H1 (cell line): Measurements from ENCODE around the gene CKS1B. TPM values are rescaled to one million over a fixed set of nuclear protein-coding genes. Genes with fewer than 3 reads are reported as not detected.

ENCODE experiments used
- CTCF ChIA-PET: fragments of 300-600 bp; sonication (Branson Sonifier 250); formaldehyde crosslinking; loops from one replicate; lab custom pipeline; 2021; ENCODE audit not compliant: partially characterized antibody; lab: Charles Lee
- POLR2A ChIA-PET: fragments of 300-600 bp; sonication (Branson Sonifier 250); formaldehyde crosslinking; loops from one replicate; lab custom pipeline; 2021; ENCODE audit warnings: inconsistent platforms; ENCODE audit not compliant: partially characterized antibody; lab: Charles Lee
- DNase-seq, 2 experiments: peaks; one replicate each; pipeline versions ENCODE4 v3.0.0 to v3.0.0-alpha.2; 2010 to 2022; ENCODE audit warnings: low spot score in 2 of 2, low read depth in 1 of 2, mixed read lengths in 1 of 2
- FAIRE-seq: peaks from 2 replicates; lab custom pipeline; 2011; peaks lifted over from hg19 to GRCh38; lab: Jason Lieb, UNC
- H2AFZ ChIP-seq: 2 replicates; pipeline ENCODE4 v1.8.1; 2012; ENCODE audit warnings: low read length, inconsistent platforms
- H2AK5ac ChIP-seq: 2 replicates; pipeline ENCODE4 v1.6.1; 2013; ENCODE audit warnings: low read depth, low read length
- H2BK120ac ChIP-seq: replicated peaks from 2 replicates; pipeline ENCODE3; 2013; ENCODE audit warnings: low read depth, low read length, inconsistent platforms
- H2BK12ac ChIP-seq: 2 replicates; pipeline ENCODE4 v1.6.1; 2013; ENCODE audit warnings: low read depth, low read length
- H2BK15ac ChIP-seq: 2 replicates; pipeline ENCODE4 v1.6.1; 2013; ENCODE audit warnings: low read length
- H2BK20ac ChIP-seq: 2 replicates; pipeline ENCODE4 v1.6.1; 2013; ENCODE audit warnings: low read length
- H2BK5ac ChIP-seq: 2 replicates; pipeline ENCODE4 v1.6.1; 2013; ENCODE audit warnings: low read depth, low read length
- H3K14ac ChIP-seq: 2 replicates; pipeline ENCODE4 v1.6.1; 2013; ENCODE audit warnings: inconsistent platforms; ENCODE audit not compliant: insufficient read length
- H3K18ac ChIP-seq: 2 replicates; pipeline ENCODE4 v1.6.1; 2013; ENCODE audit warnings: low read length; ENCODE audit errors: extremely low read depth
- H3K23ac ChIP-seq: 2 replicates; pipeline ENCODE4 v1.6.1; 2013; ENCODE audit warnings: inconsistent platforms; ENCODE audit not compliant: insufficient read length
- H3K23me2 ChIP-seq: 2 replicates; pipeline ENCODE4 v1.6.1; 2013; ENCODE audit warnings: low read depth, low read length
- H3K27ac ChIP-seq: 2 replicates; pipeline ENCODE4 v1.6.1; 2011; ENCODE audit warnings: low read depth, low read length, inconsistent platforms
- H3K27me3 ChIP-seq, 4 experiments: replicated peaks in 1 of 4; 1 replicate in 1 of 4; 2 replicates in 3 of 4; pipeline versions ENCODE4 v1.6.1 to v1.8.1; 2011 to 2013; ENCODE audit warnings: low read length in 3 of 4, mild to moderate bottlenecking in 3 of 4, inconsistent platforms in 2 of 4, mixed read lengths in 2 of 4, moderate library complexity in 1 of 4; ENCODE audit not compliant: control insufficient read depth in 3 of 4, insufficient read depth in 3 of 4; ENCODE audit errors: extremely low read depth in 1 of 4
- H3K36me3 ChIP-seq, 4 experiments: 2 replicates each; pipeline versions ENCODE4 v1.6.1 to v1.8.1; 2011 to 2013; ENCODE audit warnings: mild to moderate bottlenecking in 4 of 4, low read length in 3 of 4, moderate library complexity in 2 of 4, control low read depth in 1 of 4, inconsistent platforms in 1 of 4; ENCODE audit not compliant: insufficient read depth in 4 of 4, control insufficient read depth in 2 of 4
- H3K4ac ChIP-seq: replicated peaks from 2 replicates; pipeline ENCODE3; 2013; ENCODE audit warnings: low read length, low read depth, mixed read lengths, inconsistent platforms; ENCODE audit not compliant: insufficient read length
- H3K4me1 ChIP-seq, 4 experiments: replicated peaks in 1 of 4; 1 replicate in 1 of 4; 2 replicates in 3 of 4; pipeline versions ENCODE4 v1.6.1 to v1.8.1; 2011 to 2013; ENCODE audit warnings: low read length in 3 of 4, inconsistent platforms in 2 of 4, mixed read lengths in 1 of 4; ENCODE audit not compliant: insufficient read depth in 4 of 4, control insufficient read depth in 3 of 4
- H3K4me2 ChIP-seq, 2 experiments: 2 replicates each; pipeline versions ENCODE4 v1.6.1 to v1.8.1; 2011 to 2013; ENCODE audit warnings: low read depth in 2 of 2, low read length in 2 of 2, control low read depth in 1 of 2, inconsistent platforms in 1 of 2, mild to moderate bottlenecking in 1 of 2; ENCODE audit not compliant: insufficient read depth in 1 of 2
- H3K4me3 ChIP-seq, 4 experiments: fragments of 200-600, 300-600 bp in 1 of 4; sonication (generic), shearing (Covaris generic), sonication (Bioruptor Twin) in 1 of 4; 2 replicates each; pipeline versions ENCODE4 v1.5.1 to v1.8.1; 2011 to 2016; ENCODE audit warnings: low read length in 4 of 4, low read depth in 3 of 4, control low read depth in 2 of 4, inconsistent platforms in 2 of 4, mild to moderate bottlenecking in 2 of 4, mixed read lengths in 1 of 4, moderate library complexity in 1 of 4; ENCODE audit not compliant: insufficient read depth in 2 of 4; ENCODE audit errors: extremely low read depth in 1 of 4
- H3K56ac ChIP-seq: replicated peaks from 2 replicates; pipeline ENCODE3; 2013; ENCODE audit warnings: low read depth, mild to moderate bottlenecking, mixed read lengths, low read length, inconsistent platforms; ENCODE audit not compliant: insufficient read length
- H3K79me1 ChIP-seq: 2 replicates; pipeline ENCODE4 v1.6.1; 2013; ENCODE audit warnings: low read depth, low read length, control low read depth
- H3K79me2 ChIP-seq, 2 experiments: 2 replicates each; pipeline versions ENCODE4 v1.6.1 to v1.8.1; 2012 to 2013; ENCODE audit warnings: low read length in 2 of 2, mild to moderate bottlenecking in 2 of 2, inconsistent platforms in 1 of 2; ENCODE audit not compliant: insufficient read depth in 2 of 2, control insufficient read depth in 1 of 2
- H3K9ac ChIP-seq, 4 experiments: replicated peaks in 1 of 4; 1 replicate in 1 of 4; 2 replicates in 3 of 4; pipeline versions ENCODE4 v1.6.1 to v1.8.1; 2011 to 2013; ENCODE audit warnings: low read depth in 3 of 4, low read length in 3 of 4, control low read depth in 2 of 4, mild to moderate bottlenecking in 2 of 4, moderate library complexity in 2 of 4, inconsistent platforms in 1 of 4; ENCODE audit errors: extremely low read depth in 1 of 4
- H3K9me3 ChIP-seq, 2 experiments: 2 replicates each; pipeline versions ENCODE4 v1.6.1 to v1.8.1; 2012 to 2013; ENCODE audit warnings: mild to moderate bottlenecking in 2 of 2, moderate library complexity in 2 of 2, control low read depth in 1 of 2, inconsistent platforms in 1 of 2, low read depth in 1 of 2, low read length in 1 of 2, mixed read lengths in 1 of 2; ENCODE audit not compliant: insufficient read depth in 2 of 2
- H4K20me1 ChIP-seq, 2 experiments: replicated peaks in 1 of 2; 2 replicates each; pipeline versions ENCODE3 to v1.8.1; 2011 to 2013; ENCODE audit warnings: inconsistent platforms in 2 of 2, low read length in 2 of 2, mild to moderate bottlenecking in 1 of 2; ENCODE audit not compliant: insufficient read depth in 2 of 2, control insufficient read depth in 1 of 2
- H4K5ac ChIP-seq: 2 replicates; pipeline ENCODE4 v1.6.1; 2013; ENCODE audit warnings: low read length, low read depth, mixed read lengths, inconsistent platforms; ENCODE audit not compliant: insufficient read length
- H4K8ac ChIP-seq: 2 replicates; pipeline ENCODE4 v1.8.0; 2013; ENCODE audit warnings: mild to moderate bottlenecking, moderate library complexity, low read length, inconsistent platforms; ENCODE audit not compliant: insufficient read depth; ENCODE audit errors: extremely low read depth
- H4K91ac ChIP-seq: replicated peaks from 2 replicates; pipeline ENCODE3; 2013; ENCODE audit warnings: low read length, mixed read lengths, inconsistent platforms; ENCODE audit not compliant: insufficient read length
- BACH1 ChIP-seq: IDR thresholded peaks from 2 replicates; pipeline ENCODE4 v1.6.1; 2012; ENCODE audit warnings: low read length, improper control_type of control experiment
- BRCA1 ChIP-seq: IDR thresholded peaks from 2 replicates; pipeline ENCODE4 v1.6.1; 2012; ENCODE audit warnings: low read depth, low read length, improper control_type of control experiment
- CEBPB ChIP-seq: IDR thresholded peaks from 2 replicates; pipeline ENCODE4 v1.6.1; 2012; ENCODE audit warnings: low read depth, low read length
- CREB1 ChIP-seq: IDR thresholded peaks from 2 replicates; pipeline ENCODE4 v1.6.1; 2012; ENCODE audit warnings: inconsistent platforms
- CTBP2 ChIP-seq: IDR thresholded peaks from 2 replicates; pipeline ENCODE4 v1.7.0; 2011; ENCODE audit warnings: borderline replicate concordance, mild to moderate bottlenecking, moderate library complexity, mixed read lengths, low read length; ENCODE audit not compliant: insufficient read depth, insufficient read length
- GABPA ChIP-seq: IDR thresholded peaks from 2 replicates; pipeline ENCODE4 v1.6.1; 2011; ENCODE audit warnings: mild to moderate bottlenecking, low read length, moderate library complexity, borderline replicate concordance; ENCODE audit not compliant: insufficient read depth
- JUND ChIP-seq: IDR thresholded peaks from 2 replicates; pipeline ENCODE4 v1.6.1; 2011; ENCODE audit warnings: mild to moderate bottlenecking, improper control_type of control experiment, low read length
- KDM5A ChIP-seq: fragments of 200-600 bp; IDR thresholded peaks from 2 replicates; pipeline ENCODE4 v1.7.1; 2012; ENCODE audit warnings: mild to moderate bottlenecking, low read length, inconsistent platforms, mixed read lengths
- NRF1 ChIP-seq: IDR thresholded peaks from 2 replicates; pipeline ENCODE4 v1.6.1; 2011; ENCODE audit warnings: mild to moderate bottlenecking, low read depth, low read length, improper control_type of control experiment
- SP1 ChIP-seq: IDR thresholded peaks from 2 replicates; pipeline ENCODE4 v1.6.1; 2011; ENCODE audit warnings: low read depth, low read length
- SP2 ChIP-seq: IDR thresholded peaks from 2 replicates; pipeline ENCODE4 v1.6.1; 2012; ENCODE audit warnings: mild to moderate bottlenecking, low read length, inconsistent platforms
- TAF1 ChIP-seq: IDR thresholded peaks from 2 replicates; pipeline ENCODE4 v1.6.1; 2011; ENCODE audit warnings: mild to moderate bottlenecking, low read depth, low read length
- YY1 ChIP-seq: IDR thresholded peaks from 2 replicates; pipeline ENCODE4 v1.6.1; 2011; ENCODE audit warnings: low read depth, mild to moderate bottlenecking, low read length
- WGBS, 2 experiments: shearing (Covaris generic) in 1 of 2; methylation state at CpG; one replicate each; pipeline versions ENCODE4 v1.1.6 to v1.1.7; 2013 to 2015; ENCODE audit warnings: low lambda C conversion rate in 2 of 2, mixed read lengths in 2 of 2, inconsistent platforms in 1 of 2, low coverage in 1 of 2, missing lambda C conversion rate in 1 of 2; ENCODE audit not compliant: insufficient replicate concordance in 2 of 2, insufficient coverage in 1 of 2, insufficient read length in 1 of 2; ENCODE audit errors: extremely low coverage in 1 of 2, missing lambda C conversion rate in 1 of 2; 5-methylcytosine and 5-hydroxymethylcytosine counted together
- polyA plus RNA-seq, 7 experiments: library from polyadenylated mRNA; depleted of rRNA in 3 of 7; stranded (reverse) in 5 of 7; unstranded in 2 of 7; fragments of >200 nt in 5 of 7; fragments of 200-250 nt in 2 of 7; gene quantifications; 1 replicate in 5 of 7; 2 replicates in 1 of 7; 4 replicates in 1 of 7; pipeline versions ENCODE4 v1.2.1 to v1.2.3, GENCODE V29; 2011 to 2013; ENCODE audit warnings: missing spikeins in 2 of 7, mixed read lengths in 2 of 7
- total RNA-seq: library from RNA; stranded (reverse); fragmentation: NEBNext Ultra II Directional; extraction: Animal tissue kit (Norgen Biotek cat#: 25700); gene quantifications from 2 replicates; pipeline ENCODE4 v1.2.1, GENCODE V29; 2021

CKS1B gene
- total and polyA plus RNA-seq, 2 of the 8 experiments (the other 6 are each of a cell fraction or from before 2014, with no cell fraction given), result 294 to 1,025 TPM

GRCh38 chr1:154963643-154964042 is 10.8 kb upstream of the CKS1B start:
- Histone ChIP-seq H3K27me3 (no peaks in the 10 kb centered on the region), H3K79me2 (peaks cover 0 to 32% of the 10 kb centered on the region in 2 experiments; a peak in 3 of 4 replicates), H3K18ac (no peak overlapping the region), H3K23me2 (no peaks in the 10 kb centered on the region; the same call in 1 of the 2 replicates), H4K20me1 (peaks cover 5 to 8% of the 10 kb centered on the region in 2 experiments), H3K79me1 (peaks cover 10% of the 10 kb centered on the region), H3K23ac (no peak overlapping the region), H3K9ac (no peak overlapping the region)
- FAIRE-seq, result no peak
- POLR2A ChIA-PET, result interaction anchor here (1.0 to 42.8 kb wide), 4 partner anchors 5 to 51 kb away, joined by 3 to 662 read pairs (median 333); partner anchors contain the start of genes CKS1B, FLAD1, LENEP and PBXIP1
- no peak for TF ChIP-seq CTBP2
- TF ChIP-seq SP2, result no peak
- TF ChIP-seq SP1, result no peak
- TF ChIP-seq KDM5A, result no peak
- no peak for TF ChIP-seq GABPA
- no peak for TF ChIP-seq YY1
- no peak for TF ChIP-seq CREB1
- no peak for TF ChIP-seq BRCA1
- no peak for TF ChIP-seq TAF1
- TF ChIP-seq JUND, result no peak
- TF ChIP-seq NRF1, result no peak
- TF ChIP-seq BACH1, result no peak
- no peak for TF ChIP-seq CEBPB
- TF ChIP-seq, all 59 proteins: peak for 0
- H3K56ac ChIP-seq, result no peak overlapping the region
- H3K14ac ChIP-seq, result no peak overlapping the region
- H2BK20ac ChIP-seq, result no peak overlapping the region
- H2BK15ac ChIP-seq, result no peak overlapping the region
- no peak overlapping the region for H4K91ac ChIP-seq
- H2AK5ac ChIP-seq, result no peak overlapping the region
- H4K8ac ChIP-seq, result no peak overlapping the region
- peaks cover 3 to 6% (median 4%) of the 10 kb centered on the region in 4 experiments for H3K4me1 ChIP-seq
- no peak for DNase-seq
- no peak overlapping the region for H2AFZ ChIP-seq
- no peak overlapping the region for H4K5ac ChIP-seq
- H3K27ac ChIP-seq, result no peak overlapping the region
- H3K36me3 ChIP-seq, result peaks cover 22 to 54% (median 44%) of the 10 kb centered on the region in 4 experiments
- 95% methylated on average over 8 of the region's 8 CpGs; no CpG with 5 or more reads in 1 of the 2 experiments for WGBS, 2 experiments
- H3K9me3 ChIP-seq, result no peaks in the 10 kb centered on the region
- CTCF ChIA-PET, result interaction anchor here (0.7 to 8.2 kb wide), 10 partner anchors 8 to 286 kb away, joined by 3 to 113 read pairs (median 4); partner anchors contain the start of genes FLAD1, LENEP and PBXIP1
- no peak overlapping the region for H2BK5ac ChIP-seq
- no peak overlapping the region for H3K4ac ChIP-seq
- H3K4me3 ChIP-seq, result no peak overlapping the region
- H2BK12ac ChIP-seq, result no peak overlapping the region
- no peak overlapping the region for H2BK120ac ChIP-seq
- no peak overlapping the region for H3K4me2 ChIP-seq
